Kidney glomerular epithelial cell (primary cell): Measurements from ENCODE around the gene FAM118A.
A peak's percentile ranks its signal among the peaks of the same experiment; 100 is the strongest.
"Not testable (repeated sequence)": the region's sequence is repeated elsewhere in the genome, so short reads cannot be mapped to it uniquely, and the experiment has no call there.

ENCODE experiments used
- DNase-seq: peaks from one replicate; lab custom pipeline; 2025; lab: John Stamatoyannopoulos, UW

FAM118A gene

DNA sequence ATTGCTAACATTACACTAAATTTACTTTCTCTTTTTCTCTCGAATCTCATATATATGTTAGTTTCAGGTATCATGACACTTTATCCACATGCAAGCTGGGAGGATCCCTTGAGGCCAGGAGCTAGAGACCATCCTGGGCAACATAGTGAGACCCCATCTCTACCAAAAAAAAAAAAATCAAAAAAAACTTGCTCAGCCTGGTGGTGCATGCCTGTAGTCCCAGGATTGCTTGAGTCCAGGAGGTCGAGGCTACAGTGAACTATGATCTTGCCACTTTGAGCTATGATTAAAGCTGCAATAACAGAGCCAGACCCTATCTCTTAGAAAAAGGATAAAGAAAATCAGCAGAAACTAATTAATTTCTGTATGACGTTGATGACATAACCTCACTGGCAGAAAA lies 28.7 kb upstream of the FAM118A start:
- DNase-seq, result no peak

DNA sequence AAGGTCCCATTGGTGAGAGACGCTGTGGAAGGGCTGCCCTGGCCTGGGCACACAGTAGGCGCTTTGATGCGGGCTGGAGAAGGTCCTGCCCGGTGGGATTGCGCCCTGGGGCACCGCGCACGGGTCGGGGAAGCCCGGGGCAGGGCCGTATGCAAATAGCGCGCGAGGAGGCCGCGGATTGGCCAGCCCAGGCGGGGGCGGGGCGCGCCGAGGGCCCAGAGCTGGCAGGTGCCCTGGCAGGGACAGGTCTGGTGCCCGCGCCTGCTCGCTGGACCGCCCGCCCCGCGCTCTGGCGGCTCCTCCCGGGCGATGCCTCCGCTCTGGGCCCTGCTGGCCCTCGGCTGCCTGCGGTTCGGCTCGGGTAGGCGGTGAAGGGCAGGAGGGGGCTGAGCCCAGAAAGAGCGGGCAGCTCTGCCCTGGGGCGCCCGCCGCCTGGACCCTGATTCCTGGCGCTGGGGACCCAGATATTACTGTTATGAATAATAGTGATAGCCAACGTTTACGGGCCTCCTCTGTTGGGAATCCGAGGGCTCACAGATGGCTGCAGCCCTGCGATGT lies 24.9 kb upstream of the FAM118A start, which contains the start of gene UPK3A:
Gene UPK3A (plus strand): TSS at position 245 of the 558 bp plus-strand sequence. CDS start 65 bp downstream, at position 310.
- peak; percentile 1 for DNase-seq

DNA sequence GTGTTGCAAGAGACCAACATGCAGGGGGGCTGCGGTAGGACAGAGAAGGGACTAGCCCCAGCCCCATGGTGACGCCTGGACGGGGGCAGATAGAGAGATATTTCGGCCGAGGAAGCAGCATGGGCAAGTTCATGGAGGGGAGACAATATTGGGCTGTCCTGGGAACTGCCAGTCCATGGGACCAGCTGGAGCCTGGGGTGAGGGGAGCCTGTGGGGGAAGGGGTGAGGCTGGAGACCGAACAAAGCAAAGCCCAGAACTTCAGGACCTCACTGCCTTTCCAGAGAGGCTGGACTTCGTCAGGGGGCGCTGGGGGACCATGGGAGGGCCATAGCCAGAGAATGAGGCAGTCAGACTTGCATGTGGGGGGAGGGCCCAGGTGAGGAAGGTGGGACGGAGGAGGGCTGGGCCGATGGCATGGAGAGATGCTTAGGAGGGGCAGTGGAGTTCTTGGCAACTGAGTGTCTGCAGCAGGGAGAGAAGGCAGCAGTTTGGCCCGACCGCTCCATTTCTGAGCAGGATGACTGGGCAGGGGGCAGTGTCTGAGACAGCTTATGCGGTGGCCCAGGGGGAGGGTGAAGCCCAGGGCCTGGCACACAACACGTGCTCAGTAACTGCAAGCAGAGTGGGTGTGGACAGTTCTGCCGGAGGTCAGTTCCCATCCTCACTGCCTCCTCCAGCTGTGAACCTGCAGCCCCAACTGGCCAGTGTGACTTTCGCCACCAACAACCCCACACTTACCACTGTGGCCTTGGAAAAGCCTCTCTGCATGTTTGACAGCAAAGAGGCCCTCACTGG lies 24.3 kb upstream of the FAM118A start:
- DNase-seq, result no peak

DNA sequence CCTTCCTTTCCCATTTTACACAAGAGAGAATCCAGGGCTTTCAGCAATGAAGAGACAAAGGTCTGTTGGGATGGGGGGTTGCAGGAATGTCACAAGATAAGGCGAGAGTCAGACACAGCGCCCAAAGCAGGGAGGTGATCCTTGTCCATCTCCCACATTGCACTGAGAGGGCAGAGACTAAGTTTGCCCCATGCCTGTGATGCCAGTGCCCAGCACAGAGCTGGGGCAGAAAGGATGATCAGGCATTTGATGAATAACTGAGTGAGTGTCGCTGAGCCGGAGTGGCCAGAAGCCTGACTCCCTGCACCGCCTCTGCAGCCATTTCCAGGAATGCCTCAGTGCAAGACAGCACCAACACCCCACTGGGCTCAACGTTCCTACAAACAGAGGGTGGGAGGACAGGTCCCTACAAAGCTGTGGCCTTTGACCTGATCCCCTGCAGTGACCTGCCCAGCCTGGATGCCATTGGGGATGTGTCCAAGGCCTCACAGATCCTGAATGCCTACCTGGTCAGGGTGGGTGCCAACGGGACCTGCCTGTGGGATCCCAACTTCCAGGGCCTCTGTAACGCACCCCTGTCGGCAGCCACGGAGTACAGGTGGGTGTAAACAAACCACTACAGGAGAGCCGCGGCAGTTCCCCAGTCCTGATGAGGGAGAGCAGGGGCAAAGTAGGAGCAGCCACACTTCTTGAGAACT lies 22.7 kb upstream of the FAM118A start:
- no peak for DNase-seq

DNA sequence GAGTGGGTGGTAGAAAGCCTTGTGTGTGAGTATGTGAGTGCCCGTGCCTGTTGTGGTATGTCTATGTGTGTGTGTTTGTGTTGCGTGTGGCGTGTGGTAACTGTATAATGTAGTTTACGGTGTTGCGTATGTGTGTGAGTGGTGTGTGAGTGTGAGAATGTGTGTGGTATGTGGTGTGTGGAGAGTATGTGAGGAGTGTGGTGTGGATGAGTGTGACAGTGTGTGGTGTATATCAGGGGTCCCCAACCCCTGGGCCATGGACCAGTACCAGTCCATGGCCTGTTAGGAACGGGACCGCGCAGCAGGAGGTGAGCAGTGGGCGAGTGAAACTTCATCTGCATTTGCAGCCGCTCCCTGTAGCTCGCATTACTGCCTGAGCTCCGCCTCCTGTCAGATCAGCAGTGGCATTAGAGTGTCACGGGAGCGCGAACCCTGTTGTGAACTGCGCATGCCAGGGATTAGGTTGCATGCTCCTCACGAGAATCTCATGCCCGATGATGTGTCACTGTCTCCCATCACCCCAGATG lies 19.3 kb upstream of the FAM118A start:
- peak; percentile 11 for DNase-seq

DNA sequence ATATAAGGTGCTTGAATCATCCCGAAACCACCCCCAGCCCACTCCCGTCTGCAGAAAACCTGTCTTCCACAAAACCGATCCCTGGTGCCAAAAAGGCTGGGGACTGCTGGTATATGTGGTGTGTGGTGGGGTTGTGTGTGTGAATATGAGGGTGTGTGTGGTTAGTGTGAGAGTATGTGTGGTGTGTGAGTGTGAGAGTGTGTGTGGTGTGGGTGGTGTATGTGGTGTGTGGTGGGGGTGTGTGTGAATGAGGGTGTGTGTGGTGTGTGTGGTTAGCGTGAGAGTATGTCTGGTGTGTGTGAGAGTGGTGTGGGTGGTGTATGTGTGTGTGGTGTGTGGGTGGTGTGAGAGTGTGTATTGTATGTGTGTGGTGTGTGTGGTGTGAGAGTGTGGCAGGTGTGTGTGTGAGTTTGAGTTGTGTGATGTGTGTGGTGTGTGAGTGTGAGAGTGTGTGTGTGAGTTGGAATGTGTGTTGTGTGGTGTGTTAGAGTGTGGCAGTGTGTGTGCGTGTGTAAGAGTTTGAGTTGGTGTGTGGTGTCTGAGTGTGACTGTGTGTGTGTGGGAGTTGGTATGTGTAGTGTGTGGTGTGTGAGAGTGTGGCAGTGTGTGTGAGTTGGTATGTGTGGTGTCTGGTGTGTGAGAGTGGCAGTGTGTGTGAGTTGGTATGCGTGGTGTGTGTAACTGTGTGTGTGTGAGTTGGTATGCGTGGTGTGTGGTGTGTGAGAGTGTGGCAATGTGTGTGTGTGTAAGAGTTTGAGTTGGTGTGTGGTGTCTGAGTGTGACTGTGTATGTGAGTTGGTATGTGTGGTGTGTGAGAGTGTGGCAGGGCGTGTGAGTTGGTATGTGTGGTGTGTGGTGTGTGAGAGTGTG lies 18.4 kb upstream of the FAM118A start:
- DNase-seq, result no peak

DNA sequence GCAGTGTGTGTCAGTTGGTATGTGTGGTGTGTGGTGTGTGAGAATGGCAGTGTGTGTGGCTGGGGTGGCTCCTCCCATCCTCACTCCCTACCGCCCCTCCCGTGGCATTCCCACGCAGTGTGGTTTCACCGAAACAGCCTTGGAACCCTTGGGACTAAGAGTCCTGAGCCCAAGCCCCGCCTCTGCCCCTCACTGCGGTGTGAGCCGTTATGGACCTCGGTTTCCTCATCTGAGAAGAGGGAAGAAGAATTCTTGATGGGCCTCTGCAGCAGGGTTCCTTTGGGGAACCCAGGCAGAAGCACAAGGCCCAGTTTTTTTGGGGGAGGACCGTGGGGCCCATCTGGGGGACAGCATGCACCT lies 17.8 kb upstream of the FAM118A start:
- DNase-seq, result no peak

DNA sequence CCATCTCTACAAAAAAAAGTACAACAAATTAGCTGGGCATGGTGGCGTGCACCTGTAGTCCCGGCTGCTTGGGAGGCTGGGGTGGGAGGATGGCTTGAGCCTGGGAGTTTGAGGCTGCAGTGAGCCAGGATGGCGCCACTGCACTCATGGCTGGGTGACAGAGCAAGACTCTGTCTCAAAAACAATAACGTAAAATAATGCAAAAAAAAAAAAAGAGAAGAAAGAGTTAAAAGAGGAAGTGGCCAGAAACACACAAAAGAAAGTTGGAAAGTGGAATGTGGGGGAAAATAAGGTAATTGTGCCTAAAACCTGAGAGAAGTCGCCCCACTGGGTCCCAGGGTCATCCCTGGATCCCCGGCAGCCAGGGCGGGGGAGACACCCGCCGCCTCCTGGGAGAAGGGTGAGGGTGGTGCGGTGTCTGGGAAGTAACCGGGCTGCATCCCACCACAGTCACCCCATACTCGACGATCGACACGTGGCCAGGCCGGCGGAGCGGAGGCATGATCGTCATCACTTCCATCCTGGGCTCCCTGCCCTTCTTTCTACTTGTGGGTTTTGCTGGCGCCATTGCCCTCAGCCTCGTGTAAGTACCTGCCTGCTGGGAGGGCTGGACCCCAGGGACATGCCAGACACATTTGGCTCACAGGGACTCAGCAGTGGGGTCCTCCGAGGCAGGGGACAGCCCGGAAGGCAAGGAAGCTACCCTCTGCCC lies 16.8 kb upstream of the FAM118A start:
- DNase-seq, result no peak

DNA sequence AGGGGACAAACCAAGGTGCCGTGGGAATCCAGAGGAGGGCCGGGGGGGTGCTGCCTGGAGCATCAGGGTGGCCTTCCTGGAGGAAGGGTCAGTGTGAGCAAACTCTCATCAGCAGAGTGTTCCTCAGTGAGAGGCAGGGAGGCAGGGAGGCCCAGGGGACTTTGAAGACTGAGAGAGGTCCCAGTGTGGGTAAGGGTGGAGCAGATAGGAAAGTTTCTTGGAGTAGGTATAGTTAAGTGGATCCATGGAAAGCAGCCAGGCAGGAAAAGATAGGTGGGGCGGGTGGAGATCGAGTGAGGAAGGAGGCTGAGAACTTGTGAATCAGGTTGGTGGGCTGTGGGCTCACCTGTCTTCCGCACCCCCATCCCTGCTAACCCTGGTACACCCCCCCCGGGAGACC lies 15.7 kb upstream of the FAM118A start:
- DNase-seq, result no peak

DNA sequence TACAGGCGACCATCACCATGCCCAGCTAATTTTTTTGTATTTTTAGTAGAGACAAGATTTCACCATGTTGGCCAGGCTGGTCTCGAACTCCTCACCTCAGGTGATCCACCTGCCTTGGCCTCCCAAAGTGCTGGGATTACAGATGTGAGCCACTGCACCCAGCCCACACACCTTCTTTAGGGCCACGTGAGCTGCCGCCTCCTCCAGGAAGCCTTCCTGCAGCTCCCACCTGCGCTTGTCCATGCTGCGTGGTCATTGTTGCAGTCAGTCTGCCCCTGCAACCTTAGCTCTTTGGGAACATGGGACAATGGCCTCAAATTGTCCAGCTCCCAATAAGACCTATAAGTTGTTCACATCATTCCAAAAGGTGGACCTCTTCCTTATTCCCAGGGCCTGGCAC lies 14.7 kb upstream of the FAM118A start:
- DNase-seq, result not testable (repeated sequence)

DNA sequence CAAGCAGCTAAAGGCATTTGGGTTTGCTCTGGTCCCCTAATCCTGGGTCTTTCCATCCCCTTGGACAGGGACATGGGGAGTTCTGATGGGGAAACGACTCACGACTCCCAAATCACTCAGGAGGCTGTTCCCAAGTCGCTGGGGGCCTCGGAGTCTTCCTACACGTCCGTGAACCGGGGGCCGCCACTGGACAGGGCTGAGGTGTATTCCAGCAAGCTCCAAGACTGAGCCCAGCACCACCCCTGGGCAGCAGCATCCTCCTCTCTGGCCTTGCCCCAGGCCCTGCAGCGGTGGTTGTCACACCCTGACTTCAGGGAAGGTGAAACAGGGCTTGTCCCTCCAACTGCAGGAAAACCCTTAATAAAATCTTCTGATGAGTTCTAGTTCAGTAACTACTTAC lies 14.2 kb upstream of the FAM118A start:
- DNase-seq, result no peak

DNA sequence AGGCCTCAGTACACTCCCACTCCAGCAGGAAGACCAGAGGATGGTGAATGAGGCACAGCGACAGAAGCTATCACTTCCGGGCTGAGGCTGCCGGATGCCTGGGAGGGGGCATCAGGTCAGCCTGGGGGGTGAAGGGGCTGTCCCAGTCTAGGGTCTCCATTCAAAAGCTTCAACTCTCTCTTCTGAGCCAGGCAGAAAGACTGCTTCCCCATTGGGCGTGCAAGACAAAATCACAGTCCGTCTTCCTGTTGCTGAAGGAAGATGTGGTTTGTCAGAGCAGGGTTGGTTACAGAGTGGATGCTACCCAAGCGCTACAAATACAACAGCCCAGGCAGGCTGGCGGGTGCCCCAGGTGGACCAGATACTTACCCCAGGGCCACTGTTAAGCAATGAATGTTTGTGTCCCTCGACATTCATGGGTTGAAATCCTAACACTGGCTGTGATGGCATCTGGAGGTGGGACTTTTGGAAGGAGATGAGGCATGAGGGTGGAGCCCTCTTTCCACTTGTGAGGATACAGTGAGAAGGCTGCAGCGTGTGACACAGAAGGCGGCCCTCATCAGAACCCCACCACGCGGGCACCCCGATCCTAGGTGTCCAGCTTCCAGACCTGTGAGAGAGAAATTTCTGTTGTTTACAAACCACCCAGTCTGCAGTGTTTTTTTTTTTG lies 13.0 kb upstream of the FAM118A start:
- no peak for DNase-seq

DNA sequence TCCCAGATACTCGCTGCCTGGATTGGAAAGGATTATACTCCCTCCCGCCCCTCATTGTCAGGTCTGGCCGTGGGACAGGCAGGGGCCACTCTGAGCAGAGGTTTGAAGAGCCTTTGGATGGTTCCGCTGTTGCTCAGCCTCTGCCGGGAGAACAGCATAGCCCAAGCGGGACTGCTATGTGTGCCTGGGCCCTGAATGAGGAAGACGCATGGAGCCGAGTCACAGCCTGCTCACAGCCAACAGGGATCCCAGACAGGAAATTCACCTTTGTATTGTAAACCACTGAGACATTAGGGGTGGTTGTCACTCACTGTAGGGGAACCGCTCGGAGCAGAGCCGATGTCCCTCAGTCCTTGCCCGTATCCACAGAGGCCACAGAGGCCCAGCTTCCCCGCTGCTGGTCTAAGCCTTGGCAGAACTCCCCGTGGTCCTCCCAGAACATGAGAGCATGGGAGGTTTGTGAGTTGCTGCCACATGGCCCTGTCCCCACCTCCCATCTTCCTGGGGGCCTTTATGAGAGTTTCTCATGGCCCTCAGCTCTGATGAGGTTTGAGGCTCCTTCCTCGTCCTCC lies 10.7 kb upstream of the FAM118A start:
- DNase-seq, result no peak

DNA sequence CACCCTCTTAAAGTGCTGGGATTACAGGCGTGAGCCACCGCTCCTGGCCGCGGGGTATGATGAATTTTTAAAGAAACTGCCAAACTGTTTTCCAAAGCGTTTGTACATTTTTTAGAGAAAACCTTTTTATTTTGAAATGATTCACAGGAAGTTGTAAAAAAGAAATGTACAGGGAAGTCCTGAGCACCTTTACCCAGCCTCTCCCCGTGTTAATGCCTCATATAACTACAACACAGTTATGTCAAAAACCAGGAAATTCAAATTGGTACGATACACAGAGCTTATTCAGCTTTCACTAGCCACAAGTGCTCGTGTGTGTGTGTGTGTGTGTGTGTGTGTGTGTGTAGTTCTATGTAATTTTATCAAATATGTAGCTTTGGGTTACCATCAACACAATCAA lies 7.0 kb upstream of the FAM118A start:
- DNase-seq, result no peak

DNA sequence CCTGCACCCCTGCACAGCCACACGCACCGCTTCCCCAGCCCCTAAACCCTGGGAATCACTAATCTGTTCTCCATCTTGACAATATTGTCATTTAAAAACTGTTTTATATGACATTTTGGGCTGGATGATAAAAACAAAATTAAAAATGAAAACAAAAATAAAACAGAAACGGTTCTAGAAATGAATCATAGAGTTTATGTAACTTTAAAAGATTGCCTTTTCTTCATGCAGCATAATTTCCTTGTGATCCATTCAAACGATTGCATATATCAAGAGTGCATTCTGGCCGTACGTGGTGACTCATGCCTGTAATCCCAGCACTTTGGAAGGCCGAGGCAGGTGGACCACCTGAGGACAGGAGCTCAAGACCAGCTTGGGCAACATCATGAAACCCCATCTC lies 6.6 kb upstream of the FAM118A start:
- no peak for DNase-seq

DNA sequence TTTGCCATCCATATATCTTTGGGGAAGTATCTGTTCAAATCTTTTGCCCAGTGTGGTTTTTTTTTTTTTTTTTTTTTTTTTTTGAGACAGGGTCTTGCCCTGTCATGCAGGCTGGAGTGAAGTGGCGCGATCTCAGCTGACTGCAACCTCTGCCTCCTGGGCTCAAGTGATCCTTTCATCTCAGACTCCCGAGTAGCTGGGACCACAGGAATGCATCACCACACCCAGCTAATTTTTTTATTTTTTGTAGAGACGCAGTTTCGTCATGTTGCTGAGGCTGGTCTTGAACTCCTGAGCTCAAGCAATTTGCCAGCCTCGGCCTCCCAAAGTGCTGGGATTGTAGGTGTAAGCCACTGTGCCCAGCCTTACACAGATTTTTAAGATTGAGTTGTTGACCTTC lies 4.8 kb upstream of the FAM118A start:
- no peak for DNase-seq

DNA sequence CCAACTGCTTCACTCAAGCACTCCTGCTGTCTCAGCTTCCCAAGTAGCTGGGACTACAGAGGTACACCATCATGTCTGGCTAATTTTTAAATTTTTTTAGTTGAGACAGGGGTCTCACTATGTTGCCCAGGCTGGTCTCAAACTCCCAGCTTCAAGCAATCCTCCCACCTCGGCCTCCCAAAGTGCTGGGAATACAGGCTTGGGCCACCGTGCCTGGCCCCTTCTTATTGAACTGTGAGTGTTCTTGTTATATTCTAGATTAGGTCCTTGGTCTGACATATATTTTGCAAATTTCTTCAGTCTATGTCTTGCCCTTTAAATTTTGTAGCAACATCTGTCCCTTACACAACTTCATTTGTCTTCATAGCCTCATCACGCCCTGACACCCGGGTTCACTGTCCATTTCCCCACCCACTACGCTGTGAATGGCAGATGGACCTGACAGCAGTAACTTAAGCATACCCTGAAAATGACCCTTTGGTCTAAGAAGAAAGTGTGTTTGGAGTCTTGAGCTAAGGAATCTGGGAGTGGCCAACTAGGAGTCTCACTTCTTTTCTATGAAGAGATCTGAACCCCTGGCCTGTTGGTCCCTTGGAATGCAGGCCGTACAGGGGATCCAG lies 4.2 kb upstream of the FAM118A start:
- DNase-seq, result no peak

DNA sequence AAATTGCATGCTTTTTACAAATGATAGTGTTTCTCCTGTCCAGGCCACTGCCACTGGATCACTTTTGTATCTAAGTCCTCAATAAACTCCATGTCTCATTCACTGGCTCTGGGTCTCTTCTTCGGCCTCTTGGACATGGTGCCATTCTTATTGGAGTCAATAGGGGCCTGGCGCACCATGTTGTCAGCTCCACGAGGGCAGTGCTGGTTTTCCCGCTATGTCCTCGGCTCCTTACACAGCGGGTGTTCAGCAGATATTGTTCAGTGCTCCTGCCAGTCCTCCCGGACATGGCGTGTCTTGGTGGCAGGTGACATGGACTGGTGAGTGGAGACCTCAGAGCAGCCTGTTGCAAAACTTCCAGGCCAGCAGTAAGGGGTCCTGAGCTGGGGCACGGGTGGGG lies 3.6 kb upstream of the FAM118A start:
- no peak for DNase-seq

DNA sequence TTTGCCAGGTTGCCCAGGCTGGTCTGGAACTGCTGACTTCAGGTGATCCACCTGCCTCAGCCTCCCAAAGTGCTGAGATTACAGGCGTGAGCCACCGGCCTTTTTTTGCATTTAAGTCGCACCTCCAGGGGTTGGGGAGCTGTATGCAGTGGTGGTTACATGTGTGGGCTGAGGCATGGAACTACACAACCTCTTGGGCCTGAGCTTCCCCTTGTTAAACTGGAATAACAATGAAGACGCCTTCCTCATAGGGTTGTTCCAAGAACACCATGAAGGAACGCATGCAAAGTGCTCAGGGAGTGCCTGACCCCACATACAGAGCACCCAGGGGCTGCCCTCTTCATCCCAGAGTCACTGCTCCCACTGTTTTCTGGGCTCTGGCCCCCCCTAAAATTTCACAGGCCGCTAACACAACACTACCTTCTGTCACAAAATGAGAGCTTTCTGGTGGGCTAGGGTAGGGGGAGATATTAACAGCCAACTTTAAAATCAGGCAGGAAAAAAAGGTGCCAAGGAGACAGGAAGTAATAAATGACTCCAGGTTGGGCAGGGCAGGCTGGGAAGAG lies 1.3 kb upstream of the FAM118A start:
- no peak for DNase-seq

DNA sequence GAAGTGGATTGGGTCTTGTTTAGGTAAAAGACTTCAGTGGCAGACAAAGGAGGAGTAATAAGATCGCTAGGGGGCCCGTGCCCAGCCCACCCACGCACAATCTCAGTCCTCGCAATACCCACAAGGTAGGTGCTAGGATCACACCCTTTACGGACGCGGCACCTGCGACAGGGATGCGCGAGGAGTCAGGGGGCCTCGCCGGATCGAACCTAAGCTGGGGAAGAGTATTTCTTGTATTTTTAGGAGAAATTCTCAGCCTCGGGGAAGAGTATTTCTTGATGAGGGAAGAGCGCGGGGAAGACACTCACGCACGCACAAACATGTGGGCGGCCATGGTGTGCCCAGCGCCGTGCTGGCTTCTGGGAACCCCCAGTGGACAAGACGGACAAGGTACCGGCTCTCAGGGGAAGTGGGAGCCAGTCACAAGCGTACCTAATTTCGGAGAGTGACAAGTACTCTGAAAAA lies 745 bp upstream of the FAM118A start:
- DNase-seq, result no peak
